GM18502 (cell line): ENCODE measurements around the gene UQCR11.

Experiments
- ATAC-seq: cut with Tn5 transposase; IDR thresholded peaks from one replicate; pipeline ENCODE4 v1.9.1; 2021; ENCODE audit warnings: mild to moderate bottlenecking; ENCODE audit not compliant: unreplicated experiment, poor library complexity

UQCR11 gene

DNA sequence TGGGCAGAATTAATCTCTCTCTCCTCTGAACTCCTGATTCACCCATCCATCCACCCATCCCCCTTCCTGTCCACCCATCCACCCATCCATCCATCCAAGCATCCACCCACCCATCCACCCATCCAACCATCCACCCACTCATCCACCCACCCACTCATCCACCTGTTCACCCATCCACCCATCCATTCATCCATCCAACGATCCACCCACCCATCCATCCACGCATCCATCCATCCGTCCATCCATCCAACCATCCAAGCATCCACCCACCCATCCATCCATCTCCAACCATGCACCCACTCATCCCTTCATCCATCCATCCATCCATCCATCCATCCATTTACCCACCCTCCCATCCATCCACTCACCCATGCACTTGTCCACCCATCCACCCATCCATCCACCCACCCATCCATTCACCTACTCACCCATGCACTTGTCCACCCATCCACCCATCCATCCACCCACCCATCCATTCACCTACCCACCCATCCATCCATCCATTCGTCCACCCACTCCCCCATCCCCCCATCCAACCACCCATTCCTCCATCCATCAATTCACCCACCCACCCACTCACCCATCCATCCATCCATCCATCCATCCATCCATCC lies 55.8 kb downstream of the UQCR11 start:
- ATAC-seq: no peak
